Measurements from ENCODE around the gene C14orf180.

DNA sequence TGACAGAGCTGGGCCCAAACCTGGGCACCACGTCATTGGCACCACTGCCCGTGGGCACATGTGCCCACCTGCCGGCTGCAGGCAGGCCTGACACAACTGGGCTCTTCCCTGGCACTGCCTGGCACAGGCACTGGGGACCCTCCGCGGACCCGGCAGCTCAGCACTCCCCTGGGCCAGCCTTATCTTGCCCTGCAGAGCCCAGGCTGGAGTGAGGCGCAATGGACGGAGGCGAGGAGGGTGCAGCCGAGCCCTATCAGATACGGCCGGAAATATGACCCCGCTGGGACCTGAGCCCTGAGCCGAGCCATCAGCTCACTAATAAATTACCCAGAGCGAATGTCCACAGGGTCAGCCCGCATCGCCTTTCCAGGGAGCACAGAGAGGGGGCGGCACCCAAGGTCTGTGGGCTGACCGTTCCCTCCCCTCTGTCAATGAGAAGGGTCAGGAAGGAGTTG lies 1.7 kb upstream of the C14orf180 start:
- no peak for TF ChIP-seq CTCF (conservative IDR thresholded peaks at IDR 0.05; ENCODE audit: low read depth, low read length)
- no peak for TF ChIP-seq EZH2 (IDR thresholded peaks at IDR 0.05; ENCODE audit: low read length, unreplicated experiment)
- no peak for TF ChIP-seq EZH2phosphoT487 (IDR thresholded peaks at IDR 0.05; ENCODE audit: borderline replicate concordance, low read length)
